Progenitor cell of endocrine pancreas (in vitro differentiated cells): ENCODE data around the gene PCSK9. TPM values are rescaled to one million over a fixed set of nuclear protein-coding genes. Genes with fewer than 3 reads are reported as not detected.

Experiments used
- DNase-seq: peaks from one replicate; pipeline ENCODE4 v3.0.0; 2021; ENCODE audit warnings: low spot score; ENCODE audit not compliant: unreplicated experiment
- H3K27ac Mint-ChIP-seq: 2 replicates; pipeline ENCODE4 v1.8.0; 2021; ENCODE audit warnings: mild to moderate bottlenecking, moderate library complexity, mixed read lengths
- H3K27me3 Mint-ChIP-seq: 2 replicates; pipeline ENCODE4 v1.8.0; 2021; ENCODE audit warnings: mixed read lengths
- H3K36me3 Mint-ChIP-seq: 2 replicates; pipeline ENCODE4 v1.8.0; 2022; ENCODE audit warnings: mixed read lengths; ENCODE audit not compliant: insufficient read depth
- H3K4me1 Mint-ChIP-seq: 2 replicates; pipeline ENCODE4 v1.8.0; 2021; ENCODE audit warnings: low read depth, mixed read lengths
- H3K4me3 Mint-ChIP-seq: 2 replicates; pipeline ENCODE4 v1.8.0; 2021; ENCODE audit warnings: low read depth, mild to moderate bottlenecking, moderate library complexity, mixed read lengths
- H3K9me3 Mint-ChIP-seq: 2 replicates; pipeline ENCODE4 v1.8.0; 2021; ENCODE audit warnings: low read depth, mixed read lengths
- CTCF ChIP-seq: fragments of 200-600 bp; sonication (generic); IDR thresholded peaks from one replicate; pipeline ENCODE4 v1.5.0; 2021; ENCODE audit warnings: antibody characterized with exemption, mild to moderate bottlenecking; ENCODE audit not compliant: unreplicated experiment
- total RNA-seq: library from RNA; stranded (reverse); gene quantifications from 2 replicates; pipeline ENCODE4 v1.2.1, GENCODE V29; 2021

The PCSK9 gene
- total RNA-seq, 1 donor from 2014 or later, result 18.7 TPM

GRCh38 chr1:54994355-54994990 is 44.9 kb upstream of the PCSK9 start:
- no peak for DNase-seq
- H3K4me1 Mint-ChIP-seq, result peaks cover 10% of the 10 kb centered on the region
- no peak overlapping the region for H3K4me3 Mint-ChIP-seq
- H3K9me3 Mint-ChIP-seq, result no peaks in the 10 kb centered on the region
- no peaks in the 10 kb centered on the region for H3K36me3 Mint-ChIP-seq
- TF ChIP-seq CTCF, result no peak
- H3K27ac Mint-ChIP-seq, result no peak overlapping the region
- H3K27me3 Mint-ChIP-seq, result peaks cover 58% of the 10 kb centered on the region

- no peak for TF ChIP-seq CTCF
- Mint-ChIP-seq H3K36me3 (no peaks in the 10 kb centered on the region), H3K27ac (no peak overlapping the region), H3K4me1 (peaks cover 10% of the 10 kb centered on the region), H3K27me3 (peaks cover 65% of the 10 kb centered on the region), H3K4me3 (no peak overlapping the region), H3K9me3 (no peaks in the 10 kb centered on the region)
- DNase-seq, result no peak
Observed at GRCh38 chr1:54995013-54995760, 44.2 kb upstream of the PCSK9 start.

- H3K9me3 Mint-ChIP-seq, result no peaks in the 10 kb centered on the region
- H3K27me3 Mint-ChIP-seq, result peaks cover 67% of the 10 kb centered on the region
- H3K4me3 Mint-ChIP-seq, result no peak overlapping the region
- H3K4me1 Mint-ChIP-seq, result peaks cover 10% of the 10 kb centered on the region
- no peak for DNase-seq
- H3K36me3 Mint-ChIP-seq, result no peaks in the 10 kb centered on the region
- no peak overlapping the region for H3K27ac Mint-ChIP-seq
- TF ChIP-seq CTCF, result no peak
Observed at GRCh38 chr1:54995835-54996234, 43.5 kb upstream of the PCSK9 start.

- TF ChIP-seq CTCF, result peak; percentile 84
- Mint-ChIP-seq H3K4me3 (peak overlapping the region; percentile 55), H3K27me3 (peaks cover 63% of the 10 kb centered on the region), H3K36me3 (no peaks in the 10 kb centered on the region), H3K4me1 (peaks cover 10% of the 10 kb centered on the region), H3K9me3 (no peaks in the 10 kb centered on the region), H3K27ac (no peak overlapping the region)
- DNase-seq, result peak; percentile 70
Observed at GRCh38 chr1:54996359-54996868, 42.9 kb upstream of the PCSK9 start.

- H3K36me3 Mint-ChIP-seq, result no peaks in the 10 kb centered on the region
- H3K27ac Mint-ChIP-seq, result no peak overlapping the region
- DNase-seq, result no peak
- H3K4me3 Mint-ChIP-seq, result peak overlapping the region; percentile 55
- no peak for TF ChIP-seq CTCF
- H3K9me3 Mint-ChIP-seq, result no peaks in the 10 kb centered on the region
- peaks cover 63% of the 10 kb centered on the region for H3K27me3 Mint-ChIP-seq
- H3K4me1 Mint-ChIP-seq, result peaks cover 10% of the 10 kb centered on the region
Observed at GRCh38 chr1:54996869-54997710, 42.3 kb upstream of the PCSK9 start.
